GM23338 (cell line): Measurements from ENCODE around the gene ACAD9. TPM values are rescaled to one million over a fixed set of nuclear protein-coding genes. Genes with fewer than 3 reads are reported as not detected.

Source experiments
- ATAC-seq: fragments of 200-7000 bp; cut with Tn5 transposase; 3 replicates; pipeline ENCODE4 v1.9.1; 2020
- DNase-seq: peaks from one replicate; pipeline ENCODE4 v3.0.0-alpha.2; 2015; ENCODE audit warnings: low spot score
- H2AFZ ChIP-seq: fragments of 200-600 bp; sonication (generic); 2 replicates; pipeline ENCODE4 v1.8.0; 2016; ENCODE audit warnings: antibody characterized with exemption, mild to moderate bottlenecking, moderate library complexity
- H3F3A ChIP-seq: fragments of 200-600 bp; sonication (generic); replicated peaks from 2 replicates; pipeline ENCODE4 v1.8.0; 2017; ENCODE audit warnings: antibody characterized with exemption, mixed run types, low read depth
- H3K27ac ChIP-seq: fragments of 200-600 bp; sonication (generic); 2 replicates; pipeline ENCODE4 v1.6.1; 2016; ENCODE audit warnings: low read depth
- H3K27me3 ChIP-seq: fragments of 200-600 bp; sonication (generic); 2 replicates; pipeline ENCODE4 v1.8.0; 2016; ENCODE audit warnings: mild to moderate bottlenecking, mixed run types, moderate library complexity; ENCODE audit not compliant: insufficient read depth
- H3K36me3 ChIP-seq: fragments of 200-600 bp; sonication (generic); 2 replicates; pipeline ENCODE4 v1.8.0; 2016; ENCODE audit warnings: mild to moderate bottlenecking; ENCODE audit not compliant: insufficient read depth
- H3K4me1 ChIP-seq: fragments of 200-600 bp; sonication (generic); 2 replicates; pipeline ENCODE4 v1.8.0; 2016; ENCODE audit warnings: mild to moderate bottlenecking, moderate library complexity; ENCODE audit not compliant: insufficient read depth
- H3K4me2 ChIP-seq: fragments of 200-600 bp; sonication (generic); 2 replicates; pipeline ENCODE4 v1.7.1; 2017; ENCODE audit warnings: mixed run types
- H3K4me3 ChIP-seq: fragments of 200-600 bp; sonication (generic); 2 replicates; pipeline ENCODE4 v1.6.1; 2016; ENCODE audit warnings: mixed run types
- H3K79me2 ChIP-seq: fragments of 200-600 bp; sonication (generic); replicated peaks from 2 replicates; pipeline ENCODE4 v1.8.0; 2017; ENCODE audit warnings: mild to moderate bottlenecking; ENCODE audit not compliant: insufficient read depth
- H3K9me2 ChIP-seq: fragments of 200-600 bp; sonication (generic); 2 replicates; pipeline ENCODE4 v1.8.0; 2017; ENCODE audit not compliant: insufficient read depth
- H4K20me1 ChIP-seq: fragments of 200-600 bp; sonication (generic); replicated peaks from 2 replicates; pipeline ENCODE4 v1.8.0; 2017; ENCODE audit warnings: mild to moderate bottlenecking; ENCODE audit not compliant: insufficient read depth
- H3K27ac Mint-ChIP-seq: 2 replicates; pipeline ENCODE4 v1.8.0; 2020; ENCODE audit warnings: inconsistent platforms, mild to moderate bottlenecking, moderate library complexity, mixed read lengths
- H3K27me3 Mint-ChIP-seq: 3 replicates; pipeline ENCODE4 v1.8.0; 2022; ENCODE audit warnings: low read depth, mild to moderate bottlenecking, moderate library complexity, mixed read lengths, inconsistent platforms; ENCODE audit not compliant: insufficient read depth, poor library complexity
- H3K36me3 Mint-ChIP-seq: 3 replicates; pipeline ENCODE4 v1.8.0; 2021; ENCODE audit warnings: low read depth, mild to moderate bottlenecking, inconsistent platforms, moderate library complexity, mixed read lengths
- H3K4me1 Mint-ChIP-seq: 3 replicates; pipeline ENCODE4 v1.8.0; 2020; ENCODE audit warnings: mild to moderate bottlenecking, inconsistent platforms, mixed read lengths
- H3K4me3 Mint-ChIP-seq: 3 replicates; pipeline ENCODE4 v1.8.0; 2021; ENCODE audit warnings: moderate library complexity, mild to moderate bottlenecking, inconsistent platforms, mixed read lengths
- H3K9me3 Mint-ChIP-seq: 3 replicates; pipeline ENCODE4 v1.8.0; 2020; ENCODE audit warnings: moderate library complexity, mild to moderate bottlenecking, inconsistent platforms, mixed read lengths
- ETS1 ChIP-seq: IDR thresholded peaks from 2 replicates; pipeline ENCODE4 v1.6.1; 2016; ENCODE audit warnings: antibody characterized with exemption
- EZH2 ChIP-seq: fragments of 200-600 bp; sonication (generic); IDR thresholded peaks from one replicate; pipeline ENCODE4 v1.8.0; 2017; ENCODE audit warnings: antibody characterized with exemption, mild to moderate bottlenecking, low read depth; ENCODE audit not compliant: unreplicated experiment
- EZH2phosphoT487 ChIP-seq: fragments of 200-600 bp; sonication (generic); IDR thresholded peaks from one replicate; pipeline ENCODE4 v1.8.1; 2018; ENCODE audit warnings: antibody characterized with exemption; ENCODE audit not compliant: unreplicated experiment
- REST ChIP-seq: IDR thresholded peaks from one replicate; pipeline ENCODE4 v1.6.1; 2018; ENCODE audit warnings: antibody characterized with exemption; ENCODE audit not compliant: unreplicated experiment
- ZNF462 ChIP-seq: fragments of 250-450 bp; sonication (Bioruptor Pico); IDR thresholded peaks from 2 replicates; pipeline ENCODE4 v1.5.0; 2020; ENCODE audit warnings: mild to moderate bottlenecking, moderate library complexity
- polyA plus RNA-seq: library from polyadenylated mRNA; unstranded; fragments of >200 nt; fragmentation: Nextera tagmentation; extraction: Ambion mirVana; gene quantifications from 2 replicates; pipeline ENCODE4 v1.2.1, GENCODE V29; 2016
- total RNA-seq: library from RNA; depleted of rRNA; stranded (reverse); fragments of >200 nt; shearing (Covaris generic); gene quantifications from 2 replicates; pipeline ENCODE4 v1.2.3, GENCODE V29; 2014

The ACAD9 gene
- total and polyA plus RNA-seq, 2 experiments from 2014 or later: 21.2 to 36.4 TPM

- TF ChIP-seq ZNF462 (CRISPR knock-in tag): no peak
- no peak for TF ChIP-seq REST
Measured at GRCh38 chr3:128850544-128850943, 28.9 kb upstream of the ACAD9 start (continued).

GRCh38 chr3:128851601-128852000 is 27.8 kb upstream of the ACAD9 start:
- ATAC-seq: no peak

More at GRCh38 chr3:128851601-128852000, 27.8 kb upstream of the ACAD9 start:
- Histone ChIP-seq H3K4me2 (no peak overlapping the region), H3K4me1 (peaks cover 4% of the 10 kb centered on the region; the same call in 1 of the 2 replicates), H3K27me3 (no peaks in the 10 kb centered on the region), H3K9me2 (no peaks in the 10 kb centered on the region), H3K4me3 (no peak overlapping the region), H3K36me3 (no peaks in the 10 kb centered on the region; the same call in 1 of the 2 replicates), H3K27ac (no peak overlapping the region), H3F3A (no peaks in the 10 kb centered on the region), H2AFZ (no peak overlapping the region), H4K20me1 (no peaks in the 10 kb centered on the region), H3K79me2 (no peaks in the 10 kb centered on the region)
- peaks cover 46% of the 10 kb centered on the region for H3K9me3 Mint-ChIP-seq
- TF ChIP-seq EZH2phosphoT487: no peak
- TF ChIP-seq EZH2: no peak
- TF ChIP-seq ETS1: no peak
- no peak for TF ChIP-seq REST
- H3K36me3 Mint-ChIP-seq: peaks cover 15% of the 10 kb centered on the region
- peaks cover 3% of the 10 kb centered on the region for H3K27me3 Mint-ChIP-seq
- H3K4me3 Mint-ChIP-seq: no peak overlapping the region
- peaks cover 6% of the 10 kb centered on the region; the same call in 2 of the 3 replicates for H3K4me1 Mint-ChIP-seq
- no peak for DNase-seq
- no peak overlapping the region for H3K27ac Mint-ChIP-seq
